ENCODE measurements around the gene SPATA31C1.
"Not testable (repeated sequence)": the region's sequence is repeated elsewhere in the genome, so short reads cannot be mapped to it uniquely, and the experiment has no call there.

Gene SPATA31C1

GRCh38 chr9:87910821-87911220 is 6.9 kb upstream of the SPATA31C1 start:
- no peak overlapping the region for H3K4me2 ChIP-seq (ENCODE audit: low read depth, low read length, poor library complexity, severe bottlenecking)

GRCh38 chr9:87919013-87919412 is 1.3 kb downstream of the SPATA31C1 start:
- H3K36me3 ChIP-seq (ENCODE audit: insufficient read depth, low read length); H3K9me3 ChIP-seq (ENCODE audit: insufficient read depth, low read depth, low read length); H3K79me2 ChIP-seq (ENCODE audit: insufficient read depth, low read length); H3K4me3 ChIP-seq (ENCODE audit: low read length, poor library complexity, severe bottlenecking); H3F3A ChIP-seq (ENCODE audit: low read depth); H2AFZ ChIP-seq (ENCODE audit: low read length); H3K9ac ChIP-seq (ENCODE audit: low read depth, low read length, poor library complexity, severe bottlenecking); H3K9me2 ChIP-seq (replicated peaks; ENCODE audit: low read depth, low read length); H3K27me3 ChIP-seq (ENCODE audit: insufficient read depth, low read length, poor library complexity, severe bottlenecking); H3K4me1 ChIP-seq (ENCODE audit: insufficient read depth, low read length, poor library complexity, severe bottlenecking); H3K4me2 ChIP-seq (ENCODE audit: low read depth, low read length, poor library complexity, severe bottlenecking); H4K20me1 ChIP-seq (ENCODE audit: insufficient read depth, low read length, poor library complexity, severe bottlenecking): not testable (repeated sequence)

More at GRCh38 chr9:87910821-87911220, 6.9 kb upstream of the SPATA31C1 start:
- Histone ChIP-seq H4K20me1 (ENCODE audit: insufficient read depth, low read length, poor library complexity, severe bottlenecking) (no peaks in the 10 kb centered on the region), H3K9me3 (ENCODE audit: insufficient read depth, low read depth, low read length) (no peaks in the 10 kb centered on the region), H2AFZ (ENCODE audit: low read length) (no peak overlapping the region), H3K36me3 (ENCODE audit: insufficient read depth, low read length) (no peaks in the 10 kb centered on the region), H3K9me2 (replicated peaks; ENCODE audit: low read depth, low read length) (no peaks in the 10 kb centered on the region), H3K79me2 (ENCODE audit: insufficient read depth, low read length) (no peaks in the 10 kb centered on the region), H3F3A (ENCODE audit: low read depth) (no peaks in the 10 kb centered on the region), H3K4me1 (ENCODE audit: insufficient read depth, low read length, poor library complexity, severe bottlenecking) (no peaks in the 10 kb centered on the region), H3K27me3 (ENCODE audit: insufficient read depth, low read length, poor library complexity, severe bottlenecking) (no peaks in the 10 kb centered on the region), H3K4me3 (ENCODE audit: low read length, poor library complexity, severe bottlenecking) (no peak overlapping the region), H3K9ac (ENCODE audit: low read depth, low read length, poor library complexity, severe bottlenecking) (no peak overlapping the region)
- TF ChIP-seq EZH2phosphoT487 (IDR thresholded peaks at IDR 0.05; ENCODE audit: borderline replicate concordance) (no peak), CTCF (conservative IDR thresholded peaks at IDR 0.05; ENCODE audit: low read length) (no peak)

GRCh38 chr9:87921561-87921960 is 3.8 kb downstream of the SPATA31C1 start:
- H4K20me1 ChIP-seq (ENCODE audit: insufficient read depth, low read length, poor library complexity, severe bottlenecking); H3K9me3 ChIP-seq (ENCODE audit: insufficient read depth, low read depth, low read length); H3K79me2 ChIP-seq (ENCODE audit: insufficient read depth, low read length); H3K4me1 ChIP-seq (ENCODE audit: insufficient read depth, low read length, poor library complexity, severe bottlenecking); H3K9ac ChIP-seq (ENCODE audit: low read depth, low read length, poor library complexity, severe bottlenecking); H3K36me3 ChIP-seq (ENCODE audit: insufficient read depth, low read length); H3K4me2 ChIP-seq (ENCODE audit: low read depth, low read length, poor library complexity, severe bottlenecking); H3K4me3 ChIP-seq (ENCODE audit: low read length, poor library complexity, severe bottlenecking); H3K9me2 ChIP-seq (replicated peaks; ENCODE audit: low read depth, low read length); H2AFZ ChIP-seq (ENCODE audit: low read length); H3F3A ChIP-seq (ENCODE audit: low read depth); H3K27me3 ChIP-seq (ENCODE audit: insufficient read depth, low read length, poor library complexity, severe bottlenecking): not testable (repeated sequence)

DNA sequence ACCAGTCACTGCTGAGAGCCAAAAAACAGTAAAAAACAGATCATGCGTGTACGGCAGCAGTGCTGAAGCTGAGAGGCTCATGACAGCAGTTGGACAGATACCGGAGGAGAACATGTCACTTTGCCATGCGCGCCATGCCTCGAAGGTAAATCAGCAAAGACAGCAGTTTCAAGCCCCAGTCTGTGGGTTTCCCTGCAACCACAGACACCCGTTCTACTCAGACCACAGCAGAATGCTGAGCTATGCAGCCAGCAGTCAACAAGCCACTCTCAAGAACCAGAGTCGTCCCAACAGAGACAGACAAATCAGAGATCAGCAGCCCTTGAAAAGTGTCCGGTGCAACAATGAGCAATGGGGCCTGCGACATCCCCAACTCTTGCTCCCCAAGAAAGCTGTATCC is 5.2 kb downstream of the SPATA31C1 start:
- H3K9me2 ChIP-seq (replicated peaks; ENCODE audit: low read depth, low read length); H3K79me2 ChIP-seq (ENCODE audit: insufficient read depth, low read length); H3K4me2 ChIP-seq (ENCODE audit: low read depth, low read length, poor library complexity, severe bottlenecking); H2AFZ ChIP-seq (ENCODE audit: low read length); H4K20me1 ChIP-seq (ENCODE audit: insufficient read depth, low read length, poor library complexity, severe bottlenecking); H3K27me3 ChIP-seq (ENCODE audit: insufficient read depth, low read length, poor library complexity, severe bottlenecking); H3K9me3 ChIP-seq (ENCODE audit: insufficient read depth, low read depth, low read length); H3F3A ChIP-seq (ENCODE audit: low read depth); H3K4me1 ChIP-seq (ENCODE audit: insufficient read depth, low read length, poor library complexity, severe bottlenecking); H3K4me3 ChIP-seq (ENCODE audit: low read length, poor library complexity, severe bottlenecking); H3K9ac ChIP-seq (ENCODE audit: low read depth, low read length, poor library complexity, severe bottlenecking); H3K36me3 ChIP-seq (ENCODE audit: insufficient read depth, low read length): not testable (repeated sequence)

DNA sequence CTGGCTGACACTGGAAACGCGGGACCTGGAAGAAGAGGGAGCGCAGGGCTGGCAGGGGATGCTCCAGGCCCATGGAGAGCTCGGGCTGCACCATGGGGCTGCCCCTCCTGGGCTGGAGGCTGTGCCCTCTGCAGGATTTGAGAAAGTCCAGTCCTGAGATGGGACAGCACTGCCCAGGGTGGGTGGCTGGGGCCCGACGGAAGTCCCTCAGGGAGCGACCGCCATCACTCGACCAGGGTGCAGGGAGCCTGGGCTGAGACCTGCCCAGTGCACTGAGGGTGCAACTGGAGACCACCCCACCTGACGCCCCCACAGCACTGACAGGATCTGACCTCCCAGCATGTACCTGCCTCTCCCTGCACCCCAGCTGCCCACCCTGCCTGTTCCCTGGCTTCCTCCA is 7.1 kb downstream of the SPATA31C1 start:
- not testable (repeated sequence) for H4K20me1 ChIP-seq (ENCODE audit: insufficient read depth, low read length, poor library complexity, severe bottlenecking); H3K9ac ChIP-seq (ENCODE audit: low read depth, low read length, poor library complexity, severe bottlenecking); H3K4me3 ChIP-seq (ENCODE audit: low read length, poor library complexity, severe bottlenecking); H3K4me2 ChIP-seq (ENCODE audit: low read depth, low read length, poor library complexity, severe bottlenecking); H3K4me1 ChIP-seq (ENCODE audit: insufficient read depth, low read length, poor library complexity, severe bottlenecking); H3K36me3 ChIP-seq (ENCODE audit: insufficient read depth, low read length); H3K27me3 ChIP-seq (ENCODE audit: insufficient read depth, low read length, poor library complexity, severe bottlenecking); H2AFZ ChIP-seq (ENCODE audit: low read length); H3F3A ChIP-seq (ENCODE audit: low read depth); H3K9me2 ChIP-seq (replicated peaks; ENCODE audit: low read depth, low read length); H3K9me3 ChIP-seq (ENCODE audit: insufficient read depth, low read depth, low read length); H3K79me2 ChIP-seq (ENCODE audit: insufficient read depth, low read length)

DNA sequence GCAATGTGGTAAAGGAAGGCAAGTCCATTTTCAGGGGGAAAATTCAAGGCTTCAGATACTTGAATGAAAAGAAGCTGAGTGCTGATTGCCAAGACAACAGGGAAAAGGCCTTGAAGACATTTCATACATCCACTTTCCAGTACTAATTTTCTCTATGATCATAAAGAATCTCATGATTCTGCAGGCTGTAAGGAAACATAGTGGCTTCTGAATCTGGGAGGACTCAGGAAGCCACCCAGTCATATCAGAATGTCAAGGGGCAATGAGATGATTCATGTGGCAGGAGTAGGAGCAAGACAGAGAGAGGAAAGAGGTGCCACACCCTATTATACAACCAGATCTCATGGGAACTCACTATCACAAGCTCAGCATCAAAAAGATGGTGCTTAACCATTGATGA is 11.4 kb downstream of the SPATA31C1 start:
- H3K4me1 ChIP-seq (ENCODE audit: insufficient read depth, low read length, poor library complexity, severe bottlenecking); H2AFZ ChIP-seq (ENCODE audit: low read length); H3K79me2 ChIP-seq (ENCODE audit: insufficient read depth, low read length); H3K36me3 ChIP-seq (ENCODE audit: insufficient read depth, low read length); H3K4me2 ChIP-seq (ENCODE audit: low read depth, low read length, poor library complexity, severe bottlenecking); H3K27me3 ChIP-seq (ENCODE audit: insufficient read depth, low read length, poor library complexity, severe bottlenecking); H4K20me1 ChIP-seq (ENCODE audit: insufficient read depth, low read length, poor library complexity, severe bottlenecking); H3K4me3 ChIP-seq (ENCODE audit: low read length, poor library complexity, severe bottlenecking); H3K9ac ChIP-seq (ENCODE audit: low read depth, low read length, poor library complexity, severe bottlenecking); H3K9me3 ChIP-seq (ENCODE audit: insufficient read depth, low read depth, low read length); H3F3A ChIP-seq (ENCODE audit: low read depth); H3K9me2 ChIP-seq (replicated peaks; ENCODE audit: low read depth, low read length): not testable (repeated sequence)

DNA sequence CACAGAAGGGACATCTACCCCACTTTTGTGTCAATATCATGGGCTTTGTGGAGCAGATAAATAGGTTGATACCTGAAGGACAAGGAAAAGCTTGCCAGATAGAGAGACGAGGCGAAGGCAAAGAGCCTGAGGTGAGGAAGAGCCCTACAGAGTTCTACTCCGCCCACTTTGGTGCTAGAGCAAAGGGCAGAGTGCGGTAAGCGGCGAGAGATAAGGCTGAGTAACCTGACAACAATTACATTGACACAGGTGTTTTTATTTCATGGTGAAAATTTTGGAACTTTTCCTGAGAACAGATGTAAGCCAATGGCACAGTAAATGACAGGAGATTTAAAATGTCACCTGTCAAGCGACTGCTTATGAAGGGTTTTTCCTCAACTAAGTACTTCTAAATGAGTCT is 16.7 kb downstream of the SPATA31C1 start:
- not testable (repeated sequence) for H3K4me1 ChIP-seq (ENCODE audit: insufficient read depth, low read length, poor library complexity, severe bottlenecking); H3K9me2 ChIP-seq (replicated peaks; ENCODE audit: low read depth, low read length); H3K27me3 ChIP-seq (ENCODE audit: insufficient read depth, low read length, poor library complexity, severe bottlenecking); H3K4me3 ChIP-seq (ENCODE audit: low read length, poor library complexity, severe bottlenecking); H2AFZ ChIP-seq (ENCODE audit: low read length); H3K79me2 ChIP-seq (ENCODE audit: insufficient read depth, low read length); H3K4me2 ChIP-seq (ENCODE audit: low read depth, low read length, poor library complexity, severe bottlenecking); H3F3A ChIP-seq (ENCODE audit: low read depth); H4K20me1 ChIP-seq (ENCODE audit: insufficient read depth, low read length, poor library complexity, severe bottlenecking); H3K9ac ChIP-seq (ENCODE audit: low read depth, low read length, poor library complexity, severe bottlenecking); H3K9me3 ChIP-seq (ENCODE audit: insufficient read depth, low read depth, low read length); H3K36me3 ChIP-seq (ENCODE audit: insufficient read depth, low read length)

All from Loucy (cell line).